A549 (cell line): ENCODE data around the gene COX7A1. TPM values are rescaled to one million over a fixed set of nuclear protein-coding genes. Genes with fewer than 3 reads are reported as not detected.

ENCODE experiments used
- CBX2 ChIP-seq: fragments of 200-600 bp; sonication (generic); IDR thresholded peaks from 2 replicates; pipeline ENCODE4 v1.6.1; 2016; ENCODE audit warnings: low read depth, mild to moderate bottlenecking, borderline replicate concordance
- CHD2 ChIP-seq: fragments of 150-350 bp; IDR thresholded peaks from 2 replicates; pipeline ENCODE4 v1.6.1; 2014; ENCODE audit warnings: low read length; ENCODE audit not compliant: partially characterized antibody
- CTCF ChIP-seq: fragments of >200 bp; sonication (Bioruptor Twin); formaldehyde crosslinking; IDR thresholded peaks from 3 replicates; pipeline ENCODE4 v1.5.1; 2016
- EHF ChIP-seq: fragments of 250-450 bp; sonication (Bioruptor Pico); IDR thresholded peaks from 2 replicates; pipeline ENCODE4 v1.5.0; 2020; ENCODE audit warnings: mild to moderate bottlenecking
- ELK1 ChIP-seq: fragments of 150-350 bp; IDR thresholded peaks from 2 replicates; pipeline ENCODE4 v1.6.1; 2014; ENCODE audit warnings: low read depth, mild to moderate bottlenecking, low read length
- EP300 ChIP-seq, 2 experiments: fragments of >200 bp; sonication (Bioruptor Twin); formaldehyde crosslinking; IDR thresholded peaks; 2 replicates in 1 of 2; 3 replicates in 1 of 2; pipeline ENCODE4 v1.6.1; 2016 to 2017
- ESRRA ChIP-seq: fragments of 150-350 bp; IDR thresholded peaks from 2 replicates; pipeline ENCODE4 v1.6.1; 2014; ENCODE audit warnings: mild to moderate bottlenecking, low read length, borderline replicate concordance
- FOSB ChIP-seq: fragments of 250-450 bp; sonication (Bioruptor Pico); IDR thresholded peaks from 2 replicates; pipeline ENCODE4 v1.5.0; 2020; ENCODE audit warnings: mild to moderate bottlenecking, moderate library complexity
- FOSL2 ChIP-seq, 2 experiments: fragments of 450-650 bp in 1 of 2; fragments of >200 bp in 1 of 2; sonication (Bioruptor Twin) in 1 of 2; formaldehyde crosslinking; IDR thresholded peaks; 2 replicates each; pipeline versions ENCODE4 v1.5.0 to v1.6.1; 2016 to 2020; ENCODE audit warnings: mild to moderate bottlenecking in 1 of 2, moderate library complexity in 1 of 2
- FOXS1 ChIP-seq: fragments of 250-450 bp; sonication (Bioruptor Pico); IDR thresholded peaks from 2 replicates; pipeline ENCODE4 v1.5.0; 2020; ENCODE audit warnings: mild to moderate bottlenecking, moderate library complexity
- GATA3 ChIP-seq: IDR thresholded peaks from 2 replicates; pipeline ENCODE4 v1.6.1; 2012; ENCODE audit warnings: borderline replicate concordance
- HDAC2 ChIP-seq: fragments of 200-600 bp; sonication (generic); IDR thresholded peaks from 2 replicates; pipeline ENCODE4 v1.6.1; 2016
- HES2 ChIP-seq: fragments of >200 bp; sonication (Bioruptor Twin); formaldehyde crosslinking; IDR thresholded peaks from 2 replicates; pipeline ENCODE4 v1.6.1; 2016
- HMGXB4 ChIP-seq: fragments of 250-450 bp; sonication (Bioruptor Pico); IDR thresholded peaks from 2 replicates; pipeline ENCODE4 v1.5.0; 2021; ENCODE audit warnings: mild to moderate bottlenecking, moderate library complexity, borderline replicate concordance
- HOXA7 ChIP-seq: fragments of 250-450 bp; sonication (Bioruptor Pico); IDR thresholded peaks from 2 replicates; pipeline ENCODE4 v1.5.0; 2020; ENCODE audit warnings: mild to moderate bottlenecking, moderate library complexity
- HOXB5 ChIP-seq: fragments of 250-450 bp; sonication (Bioruptor Pico); IDR thresholded peaks from 2 replicates; pipeline ENCODE4 v1.5.0; 2020; ENCODE audit warnings: mild to moderate bottlenecking, moderate library complexity
- JUNB ChIP-seq: fragments of >200 bp; sonication (Bioruptor Twin); formaldehyde crosslinking; IDR thresholded peaks from 2 replicates; pipeline ENCODE4 v1.6.1; 2016
- KDM1A ChIP-seq: fragments of 200-600 bp; sonication (generic); IDR thresholded peaks from 2 replicates; pipeline ENCODE4 v1.6.1; 2016; ENCODE audit warnings: low read depth, mild to moderate bottlenecking
- KDM5A ChIP-seq: fragments of 200-600 bp; sonication (generic); IDR thresholded peaks from 2 replicates; pipeline ENCODE4 v1.6.1; 2016; ENCODE audit warnings: antibody characterized with exemption, mild to moderate bottlenecking
- NPAS2 ChIP-seq: fragments of 250-450 bp; sonication (Bioruptor Pico); IDR thresholded peaks from 2 replicates; pipeline ENCODE4 v1.8.0; 2022; ENCODE audit warnings: mild to moderate bottlenecking, moderate library complexity, borderline replicate concordance
- NR3C1 ChIP-seq: fragments of >200 bp; sonication (Bioruptor Twin); formaldehyde crosslinking; IDR thresholded peaks from 3 replicates; pipeline ENCODE4 v1.6.1; 2017
- PHF8 ChIP-seq: fragments of 200-600 bp; sonication (generic); IDR thresholded peaks from 2 replicates; pipeline ENCODE4 v1.6.1; 2016; ENCODE audit warnings: low read depth, mild to moderate bottlenecking, antibody characterized with exemption, moderate library complexity, borderline replicate concordance
- POLR2AphosphoS2 ChIP-seq: conservative IDR thresholded peaks from 2 replicates; pipeline ENCODE4 v1.6.1; 2012; ENCODE audit warnings: low read length, improper control_type of control experiment, inconsistent platforms
- RAD21 ChIP-seq, 2 experiments: fragments of >200 bp in 1 of 2; sonication (Bioruptor Twin) in 1 of 2; formaldehyde crosslinking in 1 of 2; IDR thresholded peaks in 1 of 2; conservative IDR thresholded peaks in 1 of 2; 2 replicates in 1 of 2; 3 replicates in 1 of 2; pipeline ENCODE4 v1.6.1; 2012 to 2018; ENCODE audit warnings: inconsistent platforms in 1 of 2
- RARB ChIP-seq: fragments of 250-450 bp; sonication (Bioruptor Pico); IDR thresholded peaks from 2 replicates; pipeline ENCODE4 v1.8.0; 2021; ENCODE audit warnings: mild to moderate bottlenecking, moderate library complexity
- RCOR1 ChIP-seq: fragments of 150-350 bp; IDR thresholded peaks from 2 replicates; pipeline ENCODE4 v1.6.1; 2014; ENCODE audit warnings: antibody characterized with exemption, low read length, low read depth
- RFX5 ChIP-seq: fragments of 450-650 bp; IDR thresholded peaks from 2 replicates; pipeline ENCODE4 v1.7.1; 2014; ENCODE audit warnings: antibody characterized with exemption, mild to moderate bottlenecking, moderate library complexity
- SMC3 ChIP-seq: fragments of >200 bp; sonication (Bioruptor Twin); formaldehyde crosslinking; IDR thresholded peaks from 3 replicates; pipeline ENCODE4 v1.6.1; 2018; ENCODE audit warnings: inconsistent platforms
- TFCP2L1 ChIP-seq: fragments of 250-450 bp; sonication (Bioruptor Pico); IDR thresholded peaks from 2 replicates; pipeline ENCODE4 v1.5.0; 2021; ENCODE audit warnings: mild to moderate bottlenecking
- TP53 ChIP-seq: fragments of 250-450 bp; sonication (Bioruptor Pico); IDR thresholded peaks from 2 replicates; pipeline ENCODE4 v1.5.0; 2021; ENCODE audit warnings: mild to moderate bottlenecking, moderate library complexity
- ZC3H11A ChIP-seq: fragments of 450-650 bp; IDR thresholded peaks from 2 replicates; pipeline ENCODE4 v1.6.1; 2014; ENCODE audit warnings: antibody characterized with exemption, mild to moderate bottlenecking
- ZFP36 ChIP-seq: fragments of 450-650 bp; IDR thresholded peaks from 2 replicates; pipeline ENCODE4 v1.6.1; 2014; ENCODE audit warnings: borderline replicate concordance; ENCODE audit not compliant: partially characterized antibody
- ZSCAN20 ChIP-seq: fragments of 250-450 bp; sonication (Bioruptor Pico); IDR thresholded peaks from 2 replicates; pipeline ENCODE4 v1.8.0; 2022; ENCODE audit warnings: mild to moderate bottlenecking, moderate library complexity
- polyA plus RNA-seq, 4 experiments: library from polyadenylated mRNA; depleted of rRNA in 3 of 4; stranded (reverse); fragments of >200 nt; fragmentation: RNase III in 1 of 4; extraction: RNeasy Plus Mini Kit Qiagen cat#74134 plus additional on column Dnase treatment in 1 of 4; gene quantifications; 2 replicates in 3 of 4; 3 replicates in 1 of 4; pipeline ENCODE4 v1.2.3, GENCODE V29; 2011 to 2017
- TF ChIP-seq, protein P1 (sequence below): IDR thresholded peaks from 2 replicates; pipeline ENCODE4 v1.6.1; 2012
- TF ChIP-seq, protein P2 (sequence below): fragments of 450-650 bp; IDR thresholded peaks from 2 replicates; pipeline ENCODE4 v1.6.1; 2014; ENCODE audit warnings: antibody characterized with exemption
- TF ChIP-seq, protein P3 (sequence below): fragments of >200 bp; sonication (Bioruptor Twin); formaldehyde crosslinking; IDR thresholded peaks from 3 replicates; pipeline ENCODE4 v1.6.1; 2016

COX7A1 gene
- polyA plus RNA-seq, 2 of the 4 experiments (the other 2 are of a cell fraction) = not detected

GRCh38 chr19:36114721-36115452, 37.4 kb downstream of the COX7A1 start, which contains the start of gene POLR2I (continued):
- TF ChIP-seq HMGXB4 (CRISPR knock-in tag) (no peak), HDAC2 (no peak), FOXS1 (0 out of 2 replicates have a peak, but pooled peaks have one; percentile 65), JUNB (no peak), RCOR1 (no peak), FOSL2 (IDR thresholded peaks at IDR 0.05) (no peak), FOSL2 (CRISPR knock-in tag; IDR thresholded peaks at IDR 0.05) (no peak), ZSCAN20 (CRISPR knock-in tag) (no peak), NR3C1 (no peak), ELK1 (no peak), KDM1A (no peak), RARB (CRISPR knock-in tag) (no peak), RFX5 (peak; percentile 87), CHD2 (peak; percentile 23), GATA3 (no peak; the same call in 1 of the 2 replicates), CTCF (no peak), ESRRA (no peak), TP53 (CRISPR knock-in tag) (peak; percentile 90; the same call in 1 of the 2 replicates), PHF8 (peak; percentile 73; the same call in 1 of the 2 replicates), RAD21 (conservative IDR thresholded peaks at IDR 0.05 in 1 of 2, IDR thresholded peaks at IDR 0.05 in 1 of 2) (no peak), ZC3H11A (no peak), EP300 (IDR thresholded peaks at IDR 0.05) (no peak), KDM5A (no peak), POLR2AphosphoS2 (no peak), CBX2 (no peak), HOXB5 (CRISPR knock-in tag) (no peak; the same call in none of the 2 replicates), FOSB (CRISPR knock-in tag) (no peak), SMC3 (no peak), ZFP36 (no peak), TFCP2L1 (no peak), EHF (CRISPR knock-in tag) (no peak; the same call in 1 of the 2 replicates), NPAS2 (CRISPR knock-in tag) (peak; percentile 91; the same call in 1 of the 2 replicates), HOXA7 (no peak), HES2 (no peak)
- TF ChIP-seq, protein P1, sequence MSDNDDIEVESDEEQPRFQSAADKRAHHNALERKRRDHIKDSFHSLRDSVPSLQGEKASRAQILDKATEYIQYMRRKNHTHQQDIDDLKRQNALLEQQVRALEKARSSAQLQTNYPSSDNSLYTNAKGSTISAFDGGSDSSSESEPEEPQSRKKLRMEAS = peak; percentile 100
- TF ChIP-seq, protein P2, sequence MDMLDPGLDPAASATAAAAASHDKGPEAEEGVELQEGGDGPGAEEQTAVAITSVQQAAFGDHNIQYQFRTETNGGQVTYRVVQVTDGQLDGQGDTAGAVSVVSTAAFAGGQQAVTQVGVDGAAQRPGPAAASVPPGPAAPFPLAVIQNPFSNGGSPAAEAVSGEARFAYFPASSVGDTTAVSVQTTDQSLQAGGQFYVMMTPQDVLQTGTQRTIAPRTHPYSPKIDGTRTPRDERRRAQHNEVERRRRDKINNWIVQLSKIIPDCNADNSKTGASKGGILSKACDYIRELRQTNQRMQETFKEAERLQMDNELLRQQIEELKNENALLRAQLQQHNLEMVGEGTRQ = peak; percentile 90
- TF ChIP-seq, protein P3, sequence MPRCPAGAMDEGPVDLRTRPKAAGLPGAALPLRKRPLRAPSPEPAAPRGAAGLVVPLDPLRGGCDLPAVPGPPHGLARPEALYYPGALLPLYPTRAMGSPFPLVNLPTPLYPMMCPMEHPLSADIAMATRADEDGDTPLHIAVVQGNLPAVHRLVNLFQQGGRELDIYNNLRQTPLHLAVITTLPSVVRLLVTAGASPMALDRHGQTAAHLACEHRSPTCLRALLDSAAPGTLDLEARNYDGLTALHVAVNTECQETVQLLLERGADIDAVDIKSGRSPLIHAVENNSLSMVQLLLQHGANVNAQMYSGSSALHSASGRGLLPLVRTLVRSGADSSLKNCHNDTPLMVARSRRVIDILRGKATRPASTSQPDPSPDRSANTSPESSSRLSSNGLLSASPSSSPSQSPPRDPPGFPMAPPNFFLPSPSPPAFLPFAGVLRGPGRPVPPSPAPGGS = peak; percentile 91
